HFFc6 (cell line): Measurements from ENCODE around the gene B3GALNT2. TPM values are rescaled to one million over a fixed set of nuclear protein-coding genes. Genes with fewer than 3 reads are reported as not detected.

Source experiments
- DNase-seq: peaks from one replicate; pipeline ENCODE4 v3.0.0-alpha.2; 2018
- H3K27ac Mint-ChIP-seq: 2 replicates; pipeline ENCODE4 v1.8.0; 2020; ENCODE audit warnings: mild to moderate bottlenecking, mixed read lengths
- H3K27me3 Mint-ChIP-seq: 2 replicates; pipeline ENCODE4 v1.8.0; 2021; ENCODE audit warnings: mild to moderate bottlenecking, moderate library complexity, mixed read lengths; ENCODE audit not compliant: insufficient read depth
- H3K36me3 Mint-ChIP-seq: 2 replicates; pipeline ENCODE4 v1.8.0; 2021; ENCODE audit warnings: low read depth, mixed read lengths
- H3K4me1 Mint-ChIP-seq: 2 replicates; pipeline ENCODE4 v1.8.0; 2020; ENCODE audit warnings: low read depth, mixed read lengths
- H3K4me3 Mint-ChIP-seq: 2 replicates; pipeline ENCODE4 v1.8.0; 2020; ENCODE audit warnings: mild to moderate bottlenecking, moderate library complexity, mixed read lengths
- H3K9me3 Mint-ChIP-seq: 2 replicates; pipeline ENCODE4 v1.8.0; 2020; ENCODE audit warnings: mild to moderate bottlenecking, mixed read lengths
- CTCF ChIP-seq: fragments of 200-600 bp; sonication (generic); IDR thresholded peaks from 2 replicates; pipeline ENCODE4 v1.5.0; 2021; ENCODE audit warnings: antibody characterized with exemption, mild to moderate bottlenecking
- total RNA-seq, 6 experiments: library from RNA; stranded (reverse); fragmentation: NEBNext Ultra II Directional; extraction: Animal tissue kit (Norgen Biotek cat#: 25700); gene quantifications; 2 replicates in 1 of 6; 3 replicates in 5 of 6; pipeline ENCODE4 v1.2.3, GENCODE V29; 2021

B3GALNT2 gene
- total RNA-seq, 6 experiments from 2014 or later: 27.1 to 32.5 (median 29.6) TPM

GRCh38 chr1:235403593-235403992, 100.7 kb downstream of the B3GALNT2 start:
- peak overlapping the region; percentile 46; the same call in 1 of the 2 replicates for H3K27ac Mint-ChIP-seq
- peaks cover 5% of the 10 kb centered on the region; the same call in 1 of the 2 replicates for H3K36me3 Mint-ChIP-seq

GRCh38 chr1:235402457-235403200, 101.6 kb downstream of the B3GALNT2 start:
- no peak for TF ChIP-seq CTCF
- Mint-ChIP-seq H3K27ac (peak overlapping the region; percentile 43; the same call in 1 of the 2 replicates), H3K4me3 (no peak overlapping the region), H3K27me3 (no peaks in the 10 kb centered on the region), H3K4me1 (peaks cover 43% of the 10 kb centered on the region), H3K36me3 (peaks cover 5% of the 10 kb centered on the region; the same call in 1 of the 2 replicates), H3K9me3 (no peaks in the 10 kb centered on the region)
- DNase-seq: no peak

More at GRCh38 chr1:235403593-235403992, 100.7 kb downstream of the B3GALNT2 start:
- Mint-ChIP-seq H3K4me1 (peaks cover 41% of the 10 kb centered on the region), H3K4me3 (no peak overlapping the region), H3K9me3 (no peaks in the 10 kb centered on the region), H3K27me3 (no peaks in the 10 kb centered on the region)
- no peak for TF ChIP-seq CTCF
- no peak for DNase-seq

- DNase-seq: peak; percentile 29
Observed at GRCh38 chr1:235401251-235401650, 103.0 kb downstream of the B3GALNT2 start.

More at GRCh38 chr1:235401251-235401650, 103.0 kb downstream of the B3GALNT2 start:
- Mint-ChIP-seq H3K27ac (peak overlapping the region; percentile 74; the same call in 1 of the 2 replicates), H3K4me3 (peak overlapping the region; percentile 52; the same call in 1 of the 2 replicates), H3K4me1 (peaks cover 54% of the 10 kb centered on the region), H3K9me3 (no peaks in the 10 kb centered on the region), H3K36me3 (peaks cover 5% of the 10 kb centered on the region; the same call in 1 of the 2 replicates), H3K27me3 (no peaks in the 10 kb centered on the region)
- TF ChIP-seq CTCF: no peak

Other genes starting within 250 kb of the B3GALNT2 start
- 10 to 100 TPM; 19.4 to 22.8 (median 20.5) TPM for gene ARID4B, start 176.3 kb downstream of the B3GALNT2 start, total RNA-seq
- 10 to 100 TPM; 24.9 to 31.0 (median 26.7) TPM for gene GGPS1, start 175.9 kb downstream of the B3GALNT2 start, total RNA-seq
- gene TBCE, start 137.0 kb downstream of the B3GALNT2 start, total RNA-seq: 10 to 100 TPM; 20.0 to 29.4 (median 26.0) TPM
- gene GNG4, start 145.3 kb upstream of the B3GALNT2 start, total RNA-seq: 1 to 10 TPM; 1.5 to 3.6 (median 2.9) TPM